Astrocyte (in vitro differentiated cells and primary cell): ENCODE data around the gene PTPRT.

Source experiments
- CTCF ChIP-seq: IDR thresholded peaks from 2 replicates; pipeline ENCODE4 v1.5.1; 2011; ENCODE audit warnings: low read depth, mild to moderate bottlenecking, inconsistent platforms, low read length, moderate library complexity; ENCODE audit not compliant: insufficient read depth
- EZH2 ChIP-seq: IDR thresholded peaks from 2 replicates; pipeline ENCODE4 v1.6.1; 2012; ENCODE audit warnings: mild to moderate bottlenecking, low read length, inconsistent platforms; ENCODE audit not compliant: insufficient read depth

DNA sequence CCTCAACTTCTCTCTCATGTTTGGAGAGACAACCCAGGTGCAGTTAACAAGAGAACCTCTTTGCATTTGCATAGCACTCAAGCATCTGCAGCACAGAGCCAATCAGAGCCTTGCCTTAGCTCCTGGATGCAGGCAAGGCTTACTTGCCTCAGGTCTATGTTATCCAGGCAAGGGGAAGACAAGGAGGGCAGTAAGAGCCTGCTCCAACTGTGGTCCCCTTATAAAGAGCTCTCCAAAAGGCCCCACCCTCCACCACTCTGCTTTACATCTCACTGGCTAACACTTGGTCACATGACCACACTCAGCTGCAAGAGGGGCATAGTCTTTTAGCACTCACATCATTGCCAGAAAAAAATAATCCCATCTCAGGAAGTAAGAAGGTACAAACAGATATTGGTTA, 540.0 kb downstream of the PTPRT start:
- no peak for TF ChIP-seq CTCF
- no peak for TF ChIP-seq EZH2
